HG03025 (cell line): ENCODE data around the gene ABTB2.
A peak's percentile ranks its signal among the peaks of the same experiment; 100 is the strongest.
"Not testable (repeated sequence)": the region's sequence is repeated elsewhere in the genome, so short reads cannot be mapped to it uniquely, and the experiment has no call there.

Source experiments
- ATAC-seq: cut with Tn5 transposase; IDR thresholded peaks from one replicate; pipeline ENCODE4 v1.9.1; 2021; ENCODE audit warnings: mild to moderate bottlenecking, moderate library complexity; ENCODE audit not compliant: unreplicated experiment, low FRiP score

ABTB2 gene

DNA sequence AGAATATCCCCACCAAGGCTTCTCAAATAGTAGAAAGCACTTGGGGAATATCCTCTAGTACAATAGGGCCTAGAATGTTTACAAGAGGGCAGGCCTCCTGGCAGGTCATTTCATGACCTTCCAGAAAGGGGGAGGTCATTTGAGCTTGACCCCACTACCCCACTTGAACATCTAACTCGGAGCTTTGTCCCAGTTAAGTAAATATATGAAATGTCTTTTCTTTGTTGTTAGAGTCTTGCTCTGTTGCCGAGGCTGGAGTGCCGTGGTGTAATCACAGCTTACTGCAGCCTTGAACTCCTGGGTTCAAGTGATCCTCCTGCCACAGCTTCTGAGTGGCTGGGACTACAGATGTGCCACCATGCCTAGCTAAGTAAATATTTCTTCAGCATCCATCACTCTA is 108.4 kb downstream of the ABTB2 start:
- no peak for ATAC-seq

GRCh38 chr11:34246511-34246910 is 111.3 kb downstream of the ABTB2 start:
- not testable (repeated sequence) for ATAC-seq

GRCh38 chr11:34245041-34245440 is 112.8 kb downstream of the ABTB2 start:
- no peak for ATAC-seq

- ATAC-seq, result peak; percentile 76
Observed at GRCh38 chr11:34243600-34244464, 114.0 kb downstream of the ABTB2 start.

DNA sequence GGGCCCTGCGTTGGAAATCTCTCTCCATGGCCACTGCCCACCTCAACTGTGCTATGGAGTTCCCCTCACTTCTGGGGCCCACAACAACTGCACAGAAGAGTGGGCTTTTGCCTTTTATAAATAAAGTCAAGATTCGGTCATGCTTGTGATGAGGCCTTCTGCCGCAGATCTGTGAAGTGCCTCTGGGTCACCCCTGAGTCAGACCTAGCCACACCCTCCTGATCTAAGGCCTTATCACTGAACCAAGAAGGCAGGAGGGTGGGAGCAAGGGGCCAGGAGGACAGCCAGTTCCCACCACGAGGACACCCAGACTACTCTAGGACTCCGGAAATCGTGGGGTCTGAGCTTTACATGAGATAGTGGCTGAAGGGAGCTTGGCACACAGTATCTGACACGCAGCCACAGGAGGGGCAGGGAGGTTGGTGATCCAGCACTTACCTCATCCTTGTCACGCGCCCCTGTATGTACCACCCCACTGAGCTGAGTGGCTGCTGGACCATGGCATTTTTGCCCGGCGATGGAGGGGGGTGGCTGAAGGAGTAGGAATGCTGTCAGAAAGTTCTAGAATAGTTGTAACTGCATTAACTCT is 115.7 kb downstream of the ABTB2 start:
- no peak for ATAC-seq

DNA sequence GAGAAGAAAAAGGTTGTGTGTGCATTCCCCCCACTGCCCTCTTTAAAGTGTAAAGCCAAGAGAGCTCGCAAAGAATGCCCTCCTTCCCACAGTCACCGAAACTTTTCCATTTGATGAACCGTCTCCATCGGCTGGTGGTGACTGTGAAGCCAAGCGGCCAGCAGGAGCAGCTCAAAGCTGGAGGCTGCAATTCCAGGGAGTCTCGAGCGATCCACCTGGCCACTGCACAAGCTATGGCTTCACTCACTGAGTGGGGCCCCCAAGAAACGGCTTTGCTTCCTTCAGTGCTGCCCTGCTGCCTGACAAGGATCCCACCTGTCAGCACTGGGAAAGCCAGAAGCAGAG is 117.7 kb downstream of the ABTB2 start:
- ATAC-seq, result no peak

GRCh38 chr11:34239465-34240149 is 118.2 kb downstream of the ABTB2 start:
- no peak for ATAC-seq

GRCh38 chr11:34238966-34239365 is 118.8 kb downstream of the ABTB2 start:
- no peak for ATAC-seq

DNA sequence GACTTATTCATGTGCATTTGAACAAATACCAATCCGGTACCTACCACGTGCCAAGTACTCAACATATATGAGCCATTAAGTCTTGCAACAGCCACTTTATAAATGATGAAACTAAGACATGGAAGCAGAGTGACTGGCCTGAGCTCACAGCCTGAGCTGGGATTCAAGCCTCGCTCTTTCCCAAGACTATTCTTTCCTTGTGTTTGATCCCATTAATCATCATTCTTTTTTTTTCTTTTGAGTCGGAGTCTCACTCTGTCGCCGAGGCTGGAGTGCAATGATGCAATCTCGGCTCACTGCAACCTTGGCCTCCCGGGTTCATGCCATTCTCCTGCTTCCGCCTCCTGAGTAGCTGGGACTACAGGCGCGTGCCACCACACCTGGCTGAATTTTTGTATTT is 119.3 kb downstream of the ABTB2 start:
- no peak for ATAC-seq

GRCh38 chr11:34236572-34236971 is 121.2 kb downstream of the ABTB2 start:
- ATAC-seq, result no peak

- no peak for ATAC-seq
Observed at GRCh38 chr11:34235591-34236071, 122.2 kb downstream of the ABTB2 start.

DNA sequence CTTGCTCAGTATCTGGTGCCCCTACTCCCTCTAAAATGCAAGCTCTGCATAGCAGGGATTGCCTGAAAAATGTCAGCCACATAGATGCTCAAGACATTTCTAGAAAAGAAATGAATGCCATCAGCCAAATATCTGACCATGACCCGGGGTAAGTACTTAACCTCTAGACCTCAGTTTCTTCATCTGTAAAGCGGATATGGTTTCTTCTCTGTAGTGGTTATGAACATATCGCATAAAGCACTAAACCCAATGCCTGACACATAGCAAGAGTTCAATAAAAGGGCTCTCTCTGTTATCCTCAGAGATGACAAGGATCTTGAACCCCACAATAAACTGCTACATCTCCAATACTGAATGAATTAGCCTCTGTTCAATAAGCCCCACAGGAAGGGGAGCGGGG is 122.6 kb downstream of the ABTB2 start:
- ATAC-seq, result no peak

- ATAC-seq, result peak; percentile 50
Observed at GRCh38 chr11:34234086-34234740, 123.6 kb downstream of the ABTB2 start.

- ATAC-seq, result no peak
Observed at GRCh38 chr11:34233215-34233614, 124.6 kb downstream of the ABTB2 start.

DNA sequence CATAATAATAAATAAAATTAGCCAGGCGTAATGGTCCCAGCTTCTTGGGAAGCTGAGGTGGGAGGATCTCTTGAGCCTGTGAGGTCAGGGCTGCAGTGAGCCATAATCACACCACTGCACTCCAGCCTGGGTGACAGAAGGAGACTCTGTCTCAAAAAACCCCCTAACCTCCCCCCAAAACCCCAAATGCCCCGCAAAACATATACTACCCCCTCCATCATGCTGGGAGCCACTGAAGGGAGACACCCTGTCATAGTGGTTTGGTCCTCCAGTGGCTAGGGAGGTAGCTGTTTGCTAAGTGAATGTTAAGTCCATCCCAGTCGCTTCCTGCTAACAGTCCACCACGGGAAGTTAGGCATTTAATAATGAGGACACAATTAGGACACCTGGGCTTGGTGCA is 125.0 kb downstream of the ABTB2 start:
- no peak for ATAC-seq

GRCh38 chr11:34226210-34226609 is 131.6 kb downstream of the ABTB2 start:
- no peak for ATAC-seq

DNA sequence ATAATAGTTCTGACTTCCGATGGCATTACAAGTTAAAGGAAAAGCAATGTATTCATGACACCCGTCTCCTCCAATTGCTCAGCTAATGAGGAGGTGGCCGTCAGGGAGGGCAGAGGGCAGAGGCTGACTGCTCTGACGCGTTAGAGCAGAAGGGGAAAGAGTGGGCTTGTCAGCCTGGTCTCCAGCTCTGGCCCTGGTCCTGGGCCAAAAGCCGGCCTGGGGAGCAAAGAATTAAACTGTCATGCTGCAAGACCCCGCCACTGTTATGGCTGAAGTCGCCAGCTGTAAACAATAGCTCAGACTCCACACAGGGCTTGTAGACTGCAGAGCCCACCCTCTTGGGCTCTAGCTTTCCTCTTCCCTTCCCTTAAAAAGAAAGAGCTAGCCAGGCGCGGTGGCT is 132.7 kb downstream of the ABTB2 start:
- ATAC-seq, result no peak

GRCh38 chr11:34224434-34224966 is 133.3 kb downstream of the ABTB2 start:
- no peak for ATAC-seq

- no peak for ATAC-seq
Observed at GRCh38 chr11:34223907-34224306, 133.9 kb downstream of the ABTB2 start.

- ATAC-seq, result no peak
Observed at GRCh38 chr11:34223021-34223813, 134.6 kb downstream of the ABTB2 start.
